Measurements from ENCODE around the gene SWT1.

SWT1 gene

DNA sequence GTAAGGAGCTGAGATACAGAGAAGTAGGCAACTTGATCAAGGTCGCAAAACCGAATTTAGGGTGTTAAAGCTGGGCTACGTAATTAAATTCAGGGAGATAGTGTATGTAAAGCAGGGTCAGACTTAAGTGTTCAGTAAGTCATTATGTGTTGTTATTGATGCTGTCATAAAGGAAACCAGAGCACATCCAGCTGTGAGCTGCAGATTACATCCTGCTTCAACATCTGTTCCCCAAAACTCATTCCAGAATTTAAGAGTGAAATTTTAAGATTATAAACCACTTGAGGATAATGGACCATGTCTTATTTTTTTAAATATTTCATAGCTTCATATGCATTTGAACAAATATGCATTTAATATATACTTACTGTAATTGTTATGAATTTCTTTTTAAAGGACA, 110.3 kb downstream of the SWT1 start:
- H3K4me3 ChIP-seq (ENCODE audit: low read depth, low read length) = no peak overlapping the region
- TF ChIP-seq, protein P1, sequence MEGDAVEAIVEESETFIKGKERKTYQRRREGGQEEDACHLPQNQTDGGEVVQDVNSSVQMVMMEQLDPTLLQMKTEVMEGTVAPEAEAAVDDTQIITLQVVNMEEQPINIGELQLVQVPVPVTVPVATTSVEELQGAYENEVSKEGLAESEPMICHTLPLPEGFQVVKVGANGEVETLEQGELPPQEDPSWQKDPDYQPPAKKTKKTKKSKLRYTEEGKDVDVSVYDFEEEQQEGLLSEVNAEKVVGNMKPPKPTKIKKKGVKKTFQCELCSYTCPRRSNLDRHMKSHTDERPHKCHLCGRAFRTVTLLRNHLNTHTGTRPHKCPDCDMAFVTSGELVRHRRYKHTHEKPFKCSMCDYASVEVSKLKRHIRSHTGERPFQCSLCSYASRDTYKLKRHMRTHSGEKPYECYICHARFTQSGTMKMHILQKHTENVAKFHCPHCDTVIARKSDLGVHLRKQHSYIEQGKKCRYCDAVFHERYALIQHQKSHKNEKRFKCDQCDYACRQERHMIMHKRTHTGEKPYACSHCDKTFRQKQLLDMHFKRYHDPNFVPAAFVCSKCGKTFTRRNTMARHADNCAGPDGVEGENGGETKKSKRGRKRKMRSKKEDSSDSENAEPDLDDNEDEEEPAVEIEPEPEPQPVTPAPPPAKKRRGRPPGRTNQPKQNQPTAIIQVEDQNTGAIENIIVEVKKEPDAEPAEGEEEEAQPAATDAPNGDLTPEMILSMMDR (IDR thresholded peaks at IDR 0.05; ENCODE audit: insufficient read depth, low read depth, low read length, missing control alignments) = no peak
- no peak for DNase-seq (ENCODE audit: low read depth)

DNA sequence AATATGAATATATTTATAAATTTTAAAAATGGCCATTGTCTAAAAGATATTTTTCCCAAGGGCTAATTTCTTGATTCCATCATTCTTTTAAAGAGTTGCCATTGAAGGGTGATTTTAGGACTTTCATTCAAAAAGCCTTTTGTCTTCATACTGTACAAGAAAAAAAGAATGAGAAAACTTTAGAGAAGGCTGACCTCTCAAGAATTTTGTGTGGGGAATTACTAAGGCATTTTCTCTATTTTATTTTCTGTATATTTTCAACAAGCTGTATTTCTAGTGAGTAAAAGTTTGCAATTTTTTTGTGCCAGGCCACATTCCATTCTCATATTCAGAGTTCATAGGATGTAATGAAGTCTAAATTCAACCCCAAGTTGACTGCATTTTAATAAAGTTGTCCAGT, 110.7 kb downstream of the SWT1 start:
- H3K4me3 ChIP-seq (ENCODE audit: low read depth, low read length) = no peak overlapping the region
- DNase-seq (ENCODE audit: low read depth) = no peak
- TF ChIP-seq, protein P1 (IDR thresholded peaks at IDR 0.05; ENCODE audit: insufficient read depth, low read depth, low read length, missing control alignments) = no peak

DNA sequence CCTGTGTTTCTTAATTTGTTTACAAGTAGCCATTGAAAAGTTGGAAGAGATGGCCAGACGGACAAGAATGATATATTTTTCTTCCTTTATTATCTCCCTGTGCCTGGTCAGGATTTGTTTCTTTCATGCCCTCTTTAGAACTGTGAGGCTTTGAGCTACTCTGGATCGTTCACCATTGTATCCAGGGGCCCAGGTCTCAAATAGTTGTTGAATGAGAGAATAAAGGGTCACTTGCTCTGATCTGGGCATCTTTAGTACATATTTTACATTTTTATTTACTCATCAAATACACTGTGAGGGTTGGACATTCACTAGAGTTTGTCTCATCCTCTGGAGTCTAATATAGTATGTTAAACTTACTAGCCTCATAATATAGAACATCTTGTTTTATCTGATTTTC, 111.4 kb downstream of the SWT1 start:
- TF ChIP-seq, protein P1 (IDR thresholded peaks at IDR 0.05; ENCODE audit: insufficient read depth, low read depth, low read length, missing control alignments) = no peak
- H3K4me3 ChIP-seq (ENCODE audit: low read depth, low read length) = no peak overlapping the region
- no peak for DNase-seq (ENCODE audit: low read depth)

DNA sequence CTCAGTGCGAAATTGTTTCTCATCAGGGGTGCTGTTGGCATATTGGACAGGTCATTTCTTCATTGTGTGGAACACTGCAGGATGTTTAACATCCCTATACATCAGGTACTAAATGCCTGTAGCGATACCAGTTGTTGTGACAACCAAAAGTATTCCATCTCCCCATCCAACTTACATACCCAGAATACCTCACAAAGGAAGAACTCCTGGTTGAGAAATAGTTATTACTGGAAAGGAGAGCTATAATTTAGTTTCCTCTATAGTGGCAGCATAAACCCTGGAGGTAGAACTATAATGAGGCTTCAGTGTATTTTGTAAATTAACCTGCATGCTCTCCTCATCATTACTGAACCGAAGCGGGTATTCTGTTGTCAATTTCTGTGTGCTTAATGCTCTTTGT, 115.0 kb downstream of the SWT1 start:
- DNase-seq (ENCODE audit: low read depth) = no peak
- no peak overlapping the region for H3K4me3 ChIP-seq (ENCODE audit: low read depth, low read length)
- TF ChIP-seq, protein P1 (IDR thresholded peaks at IDR 0.05; ENCODE audit: insufficient read depth, low read depth, low read length, missing control alignments) = no peak

DNA sequence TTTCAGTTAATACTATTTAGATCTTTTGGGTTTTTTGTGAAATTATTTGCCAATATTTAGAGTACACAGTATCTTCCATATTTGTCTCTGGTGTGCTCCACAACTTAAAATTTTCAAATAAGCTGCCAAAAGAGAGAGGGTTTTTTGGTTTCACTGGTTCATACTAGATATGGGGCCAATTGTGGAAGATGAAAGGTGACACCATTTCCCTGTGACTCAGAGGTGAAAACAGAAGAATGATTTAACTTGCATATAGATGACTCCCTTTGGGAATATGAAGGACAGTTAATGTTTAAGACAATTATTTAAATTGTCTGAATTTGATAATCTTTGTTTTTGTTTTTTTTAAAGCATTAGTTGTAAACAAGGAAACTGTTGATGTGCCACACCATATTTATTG, 122.6 kb downstream of the SWT1 start:
- TF ChIP-seq, protein P1 (IDR thresholded peaks at IDR 0.05; ENCODE audit: insufficient read depth, low read depth, low read length, missing control alignments) = no peak
- H3K4me3 ChIP-seq (ENCODE audit: low read depth, low read length) = no peak overlapping the region
- no peak for DNase-seq (ENCODE audit: low read depth)

DNA sequence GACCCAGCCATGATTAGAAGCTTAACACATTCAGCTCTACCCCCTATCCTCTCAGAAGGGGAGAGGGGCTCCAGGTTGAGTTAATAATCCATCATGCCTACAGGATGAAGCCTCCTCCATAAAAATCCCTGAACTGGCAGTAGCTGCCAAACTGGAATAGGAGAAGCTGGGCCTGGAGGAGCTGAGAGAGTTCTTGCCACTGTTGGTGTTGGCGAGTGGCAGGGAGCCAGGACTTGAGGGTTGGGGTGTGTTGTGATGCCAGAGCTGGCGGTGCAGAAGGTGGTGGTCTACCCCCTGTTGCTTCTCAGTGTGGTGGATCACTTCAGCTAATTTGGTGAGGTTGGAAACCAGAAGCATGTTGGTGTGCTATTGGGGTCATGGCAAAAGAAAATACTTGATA, 123.6 kb downstream of the SWT1 start:
- H3K4me3 ChIP-seq (ENCODE audit: low read depth, low read length) = no peak overlapping the region
- no peak for DNase-seq (ENCODE audit: low read depth)
- TF ChIP-seq, protein P1 (IDR thresholded peaks at IDR 0.05; ENCODE audit: insufficient read depth, low read depth, low read length, missing control alignments) = no peak

DNA sequence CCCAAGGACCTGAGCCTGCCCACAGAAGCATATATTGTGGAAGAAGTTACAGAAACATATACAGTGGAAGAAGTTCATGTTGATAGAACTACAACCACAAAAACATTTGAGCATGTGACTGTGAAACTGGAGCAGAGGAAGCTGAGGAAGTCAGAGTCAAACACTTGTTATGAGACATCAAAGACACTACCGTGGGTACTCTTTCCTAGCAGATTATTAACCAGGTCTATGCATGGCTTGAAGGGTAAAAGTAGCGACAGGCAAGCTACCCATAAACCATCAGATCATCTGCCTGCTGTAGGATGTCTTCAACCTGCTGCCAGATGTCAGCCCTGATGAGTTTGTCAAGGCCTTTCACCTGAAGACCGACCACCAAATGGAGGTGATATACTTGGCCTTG, 124.3 kb downstream of the SWT1 start:
- no peak for DNase-seq (ENCODE audit: low read depth)
- TF ChIP-seq, protein P1 (IDR thresholded peaks at IDR 0.05; ENCODE audit: insufficient read depth, low read depth, low read length, missing control alignments) = no peak
- H3K4me3 ChIP-seq (ENCODE audit: low read depth, low read length) = no peak overlapping the region
